Measurements from ENCODE around the gene UCK2. TPM values are rescaled to one million over a fixed set of nuclear protein-coding genes. Genes with fewer than 3 reads are reported as not detected.

The UCK2 gene
- total and polyA plus RNA-seq, 2 experiments from 2014 or later = 101 to 149 TPM

- peak overlapping the region; percentile 22; the same call in 1 of the 2 replicates for H3K27ac Mint-ChIP-seq
- Histone ChIP-seq H2AFZ (no peak overlapping the region), H3K27me3 (ENCODE audit: insufficient read depth) (no peaks in the 10 kb centered on the region), H3K79me2 (replicated peaks; ENCODE audit: insufficient read depth) (peaks cover 100% of the 10 kb centered on the region), H3K27ac (ENCODE audit: low read depth) (no peak overlapping the region; the same call in 1 of the 2 replicates), H3K4me1 (ENCODE audit: insufficient read depth) (peaks cover 80% of the 10 kb centered on the region), H3K36me3 (ENCODE audit: insufficient read depth) (no peaks in the 10 kb centered on the region), H3K4me3 (no peak overlapping the region), H3K4me2 (peak overlapping the region; percentile 68), H3F3A (replicated peaks; ENCODE audit: low read depth) (peaks cover 4% of the 10 kb centered on the region; the same call in 1 of the 2 replicates), H4K20me1 (replicated peaks; ENCODE audit: insufficient read depth) (peaks cover 94% of the 10 kb centered on the region), H3K9me2 (ENCODE audit: insufficient read depth) (no peaks in the 10 kb centered on the region)
- no peak overlapping the region for H3K4me3 Mint-ChIP-seq
- TF ChIP-seq CREB1 (CRISPR knock-in tag; IDR thresholded peaks at IDR 0.05; ENCODE audit: low read depth) (no peak), REST (IDR thresholded peaks at IDR 0.05; ENCODE audit: unreplicated experiment) (no peak)
- peaks cover 9% of the 10 kb centered on the region for H3K27me3 Mint-ChIP-seq (ENCODE audit: insufficient read depth, low read depth, poor library complexity)
- ATAC-seq (no peak), DNase-seq (ENCODE audit: low spot score) (no peak)
- H3K36me3 Mint-ChIP-seq (ENCODE audit: low read depth) = 0 out of 3 replicates have a peak, but pooled peaks cover 6% of the 10 kb centered on the region
- H3K4me1 Mint-ChIP-seq = peaks cover 67% of the 10 kb centered on the region
- H3K9me3 Mint-ChIP-seq = no peaks in the 10 kb centered on the region
These were observed 14.2 kb downstream of the UCK2 start for GRCh38 chr1:165841582-165842017.

GRCh38 chr1:165842023-165842670 is 14.7 kb downstream of the UCK2 start:
- H3K27ac Mint-ChIP-seq = no peak overlapping the region
- no peak overlapping the region; the same call in 2 of the 3 replicates for H3K4me3 Mint-ChIP-seq
- H3K4me2 ChIP-seq = peak overlapping the region; percentile 68; the same call in 1 of the 2 replicates
- peaks cover 94% of the 10 kb centered on the region for H4K20me1 ChIP-seq (replicated peaks; ENCODE audit: insufficient read depth)
- H3K36me3 ChIP-seq (ENCODE audit: insufficient read depth) = no peaks in the 10 kb centered on the region
- no peaks in the 10 kb centered on the region for H3K9me2 ChIP-seq (ENCODE audit: insufficient read depth)
- ATAC-seq = no peak
- H3K4me1 ChIP-seq (ENCODE audit: insufficient read depth) = peaks cover 75% of the 10 kb centered on the region
- peaks cover 61% of the 10 kb centered on the region for H3K4me1 Mint-ChIP-seq
- no peak overlapping the region for H3K4me3 ChIP-seq
- no peaks in the 10 kb centered on the region for H3K9me3 Mint-ChIP-seq
- peaks cover 9% of the 10 kb centered on the region for H3K27me3 Mint-ChIP-seq (ENCODE audit: insufficient read depth, low read depth, poor library complexity)
- no peak overlapping the region for H3K27ac ChIP-seq (ENCODE audit: low read depth)
- peaks cover 4% of the 10 kb centered on the region; the same call in 1 of the 2 replicates for H3F3A ChIP-seq (replicated peaks; ENCODE audit: low read depth)
- DNase-seq (ENCODE audit: low spot score) = no peak
- H3K27me3 ChIP-seq (ENCODE audit: insufficient read depth) = no peaks in the 10 kb centered on the region
- H2AFZ ChIP-seq = no peak overlapping the region
- H3K79me2 ChIP-seq (replicated peaks; ENCODE audit: insufficient read depth) = peaks cover 100% of the 10 kb centered on the region
- H3K36me3 Mint-ChIP-seq (ENCODE audit: low read depth) = 0 out of 3 replicates have a peak, but pooled peaks cover 6% of the 10 kb centered on the region
- TF ChIP-seq EZH2 (IDR thresholded peaks at IDR 0.05; ENCODE audit: low read depth, unreplicated experiment) (no peak), REST (IDR thresholded peaks at IDR 0.05; ENCODE audit: unreplicated experiment) (no peak), JUNB (IDR thresholded peaks at IDR 0.05; ENCODE audit: unreplicated experiment) (no peak), ZNF462 (CRISPR knock-in tag; IDR thresholded peaks at IDR 0.05) (no peak), EZH2phosphoT487 (IDR thresholded peaks at IDR 0.05; ENCODE audit: unreplicated experiment) (no peak), CREB1 (CRISPR knock-in tag; IDR thresholded peaks at IDR 0.05; ENCODE audit: low read depth) (no peak)
